Stimulated activated CD4-positive, alpha-beta T cell treated with anti-CD3 and anti-CD28 coated beads, Interleukin-12 subunit alpha, Interleukin-12 subunit beta, amount 100 ng/mL, for 48 hours (primary cell): ENCODE results near the gene RUNDC3A.
A peak's percentile ranks its signal among the peaks of the same experiment; 100 is the strongest.
"Not testable (repeated sequence)": the region's sequence is repeated elsewhere in the genome, so short reads cannot be mapped to it uniquely, and the experiment has no call there.

ENCODE experiments used
- DNase-seq, 3 donors: peaks; one replicate each; pipeline ENCODE4 v3.0.0-alpha.2; 2020; ENCODE audit warnings: low read depth in 2 of 3, low spot score in 1 of 3

RUNDC3A gene

GRCh38 chr17:44358066-44358465, 49.7 kb downstream of the RUNDC3A start:
- no peak for DNase-seq

GRCh38 chr17:44359006-44359405, 50.6 kb downstream of the RUNDC3A start:
- DNase-seq = no peak

- no peak for DNase-seq
Observed at GRCh38 chr17:44359458-44360143, 51.2 kb downstream of the RUNDC3A start.

GRCh38 chr17:44360144-44360533, 51.7 kb downstream of the RUNDC3A start:
- DNase-seq = no peak

- DNase-seq = no peak
Observed at GRCh38 chr17:44360826-44361225, 52.4 kb downstream of the RUNDC3A start.

GRCh38 chr17:44361292-44362260, 53.2 kb downstream of the RUNDC3A start:
- DNase-seq = no peak

GRCh38 chr17:44362459-44362948, 54.1 kb downstream of the RUNDC3A start:
- DNase-seq = no peak

GRCh38 chr17:44362949-44363612, 54.7 kb downstream of the RUNDC3A start:
- DNase-seq = no peak

- DNase-seq = peak in 2 of 3 donors; percentile 51 to 57
Observed at GRCh38 chr17:44363613-44364159, 55.3 kb downstream of the RUNDC3A start, which contains the start of gene FAM171A2. FAM171A2 (minus strand) TSS chr17:44363853; CDS start chr17:44363714, 139 bp downstream.

- not testable (repeated sequence) for DNase-seq
Observed at GRCh38 chr17:44365051-44365450, 56.6 kb downstream of the RUNDC3A start.

GRCh38 chr17:44367231-44367979, 59.0 kb downstream of the RUNDC3A start:
- no peak for DNase-seq
